Liver (tissue), 9 donors: ENCODE results near the gene EPS8L1. TPM values are rescaled to one million over a fixed set of nuclear protein-coding genes. Genes with fewer than 3 reads are reported as not detected.

Experiments
- DNase-seq: peaks from one replicate; pipeline ENCODE4 v3.0.0-alpha.2; 2017; ENCODE audit warnings: low spot score
- H3K27ac ChIP-seq, 2 donors: one replicate each; pipeline ENCODE4 v1.7.0; 2013; ENCODE audit warnings: inconsistent platforms in 2 of 2, low read length in 2 of 2, control low read depth in 1 of 2, low read depth in 1 of 2, mild to moderate bottlenecking in 1 of 2
- H3K27me3 ChIP-seq, 4 donors: one replicate each; pipeline versions ENCODE4 v1.6.1 to v1.7.0; 2013; ENCODE audit warnings: low read length in 3 of 4, inconsistent platforms in 1 of 4, mild to moderate bottlenecking in 1 of 4, moderate library complexity in 1 of 4; ENCODE audit not compliant: control insufficient read depth in 4 of 4, insufficient read depth in 4 of 4
- H3K36me3 ChIP-seq, 4 donors: one replicate each; pipeline versions ENCODE4 v1.6.1 to v1.7.0; 2013; ENCODE audit warnings: low read length in 3 of 4, mild to moderate bottlenecking in 3 of 4, low read depth in 1 of 4, moderate library complexity in 1 of 4; ENCODE audit not compliant: control insufficient read depth in 4 of 4, insufficient read depth in 3 of 4
- H3K4me1 ChIP-seq, 4 donors: one replicate each; pipeline versions ENCODE4 v1.6.1 to v1.7.0; 2013; ENCODE audit warnings: low read length in 3 of 4, mild to moderate bottlenecking in 3 of 4, moderate library complexity in 1 of 4; ENCODE audit not compliant: control insufficient read depth in 4 of 4, insufficient read depth in 4 of 4
- H3K4me3 ChIP-seq, 3 donors: one replicate each; pipeline versions ENCODE4 v1.6.1 to v1.7.0; 2013; ENCODE audit warnings: low read length in 3 of 3, control low read depth in 1 of 3, low read depth in 1 of 3, mild to moderate bottlenecking in 1 of 3
- H3K9ac ChIP-seq, 2 donors: one replicate each; pipeline ENCODE4 v1.7.0; 2013; ENCODE audit warnings: low read length in 2 of 2, mild to moderate bottlenecking in 2 of 2, moderate library complexity in 2 of 2, control low read depth in 1 of 2, low read depth in 1 of 2
- H3K9me3 ChIP-seq, 4 donors: one replicate each; pipeline versions ENCODE4 v1.6.1 to v1.7.0; 2013; ENCODE audit warnings: low read length in 3 of 4; ENCODE audit not compliant: control insufficient read depth in 4 of 4
- EGR1 ChIP-seq, 2 donors: IDR thresholded peaks; 2 replicates each; pipeline ENCODE4 v1.6.1; 2016 to 2018; ENCODE audit warnings: antibody characterized with exemption in 2 of 2, low read depth in 2 of 2
- GABPA ChIP-seq, 2 donors: IDR thresholded peaks in 1 of 2; conservative IDR thresholded peaks in 1 of 2; 2 replicates each; pipeline ENCODE4 v1.6.1; 2016; ENCODE audit warnings: antibody characterized with exemption in 2 of 2, mild to moderate bottlenecking in 1 of 2, moderate library complexity in 1 of 2
- HNF4G ChIP-seq: IDR thresholded peaks from 2 replicates; pipeline ENCODE4 v1.6.1; 2016; ENCODE audit warnings: antibody characterized with exemption
- JUND ChIP-seq, 2 donors: IDR thresholded peaks; 2 replicates each; pipeline ENCODE4 v1.6.1; 2016; ENCODE audit warnings: antibody characterized with exemption in 2 of 2
- NR2F2 ChIP-seq: IDR thresholded peaks from 2 replicates; pipeline ENCODE4 v1.6.1; 2016; ENCODE audit warnings: antibody characterized with exemption
- RAD21 ChIP-seq, 2 donors: IDR thresholded peaks; 2 replicates each; pipeline ENCODE4 v1.6.1; 2016; ENCODE audit warnings: antibody characterized with exemption in 2 of 2, mild to moderate bottlenecking in 2 of 2
- RXRA ChIP-seq, 2 donors: IDR thresholded peaks; 2 replicates each; pipeline ENCODE4 v1.6.1; 2017 to 2018; ENCODE audit warnings: antibody characterized with exemption in 2 of 2, mild to moderate bottlenecking in 1 of 2
- SP1 ChIP-seq: IDR thresholded peaks from 2 replicates; pipeline ENCODE4 v1.6.1; 2018; ENCODE audit warnings: antibody characterized with exemption, mild to moderate bottlenecking
- WGBS: extraction: QIAGEN DNeasy Blood & Tissue Kit; methylation state at CpG from one replicate; pipeline ENCODE4 v1.1.7; 2013; 5-methylcytosine and 5-hydroxymethylcytosine counted together
- polyA plus RNA-seq, 2 donors: library from polyadenylated mRNA; stranded (reverse) in 1 of 2; unstranded in 1 of 2; fragments of 200-250 nt in 1 of 2; fragments of >200 nt in 1 of 2; fragmentation: Nextera tagmentation in 1 of 2; extraction: Ambion mirVana in 1 of 2; gene quantifications; one replicate each; pipeline versions ENCODE4 v1.2.1 to v1.2.3, GENCODE V29; 2013 to 2015
- total RNA-seq, 2 donors: library from RNA; depleted of rRNA; stranded (reverse); fragments of >200 nt; gene quantifications; one replicate each; pipeline ENCODE4 v1.2.3, GENCODE V29; 2014
- TF ChIP-seq, protein P1 (sequence below): IDR thresholded peaks from 2 replicates; pipeline ENCODE4 v1.6.1; 2016; ENCODE audit warnings: antibody characterized with exemption
- TF ChIP-seq, protein P2 (sequence below): fragments of 150-350 bp; IDR thresholded peaks from 2 replicates; pipeline ENCODE4 v1.5.1; 2017; ENCODE audit warnings: improper control_type of control experiment, low read depth, low read length; ENCODE audit not compliant: missing input control
- TF ChIP-seq, protein P3 (sequence below): IDR thresholded peaks from 2 replicates; pipeline ENCODE4 v1.6.1; 2016; ENCODE audit warnings: antibody characterized with exemption
- TF ChIP-seq, protein P4 (sequence below): IDR thresholded peaks from 2 replicates; pipeline ENCODE4 v1.6.1; 2016; ENCODE audit warnings: antibody characterized with exemption, mild to moderate bottlenecking
- donor health status: healthy.
- donor health status: healthy.
- donor health status: healthy.
- donor health status: healthy.
- donor health status: healthy.

Gene EPS8L1
- total and polyA plus RNA-seq, 4 donors, result 0.40 to 1.5 (median 0.87) TPM

DNA sequence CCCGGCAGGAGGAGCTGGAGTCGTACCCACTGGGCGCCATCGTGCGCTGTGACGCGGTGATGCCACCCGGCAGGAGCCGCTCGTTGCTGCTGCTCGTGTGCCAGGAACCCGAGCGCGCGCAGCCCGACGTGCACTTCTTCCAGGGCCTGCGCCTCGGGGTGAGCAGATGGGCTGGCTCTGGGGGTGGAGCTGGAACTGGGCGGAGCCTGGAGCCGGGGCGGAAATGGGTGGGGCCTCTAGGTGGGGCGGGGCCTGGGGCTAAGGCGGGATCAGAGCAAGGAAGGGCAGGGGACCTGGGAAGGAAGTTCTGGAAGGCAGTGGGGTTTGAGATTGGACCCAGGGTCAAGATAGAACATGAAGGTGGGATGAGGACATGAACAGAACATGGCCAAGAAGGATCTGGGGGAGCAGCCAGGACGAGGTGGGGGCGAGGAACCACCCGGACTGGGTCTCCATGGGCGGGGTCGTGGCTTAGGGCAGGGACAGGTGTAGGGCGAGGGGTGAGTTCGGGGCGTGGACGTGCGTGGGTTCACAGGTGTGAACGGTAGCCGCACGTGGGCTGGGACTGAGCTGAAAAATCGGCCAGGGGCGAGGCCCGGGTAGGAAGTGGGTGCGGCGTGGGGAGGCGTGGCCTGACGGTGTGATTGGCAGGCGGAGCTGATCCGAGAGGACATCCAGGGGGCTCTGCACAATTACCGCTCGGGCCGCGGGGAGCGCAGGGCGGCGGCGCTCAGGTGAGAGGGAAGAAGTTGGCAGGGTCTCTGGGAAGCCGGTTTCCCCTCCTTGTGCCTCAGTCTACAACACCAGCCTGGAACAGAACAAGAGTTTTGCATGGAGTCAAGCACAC, 4.7 kb downstream of the EPS8L1 start:
- 10% methylated on average over 55 of the region's 55 CpGs for WGBS
- Histone ChIP-seq H3K27me3 (peaks cover 0 to 12% (median 3%) of the 10 kb centered on the region in 4 donors), H3K27ac (no peak overlapping the region), H3K9ac (no peak overlapping the region), H3K36me3 (no peaks in the 10 kb centered on the region), H3K9me3 (no peaks in the 10 kb centered on the region), H3K4me1 (peaks cover 5 to 13% (median 10%) of the 10 kb centered on the region in 4 donors), H3K4me3 (peak overlapping the region in 1 of 3 donors; percentile 48)
- DNase-seq, result peak; percentile 78
- TF ChIP-seq RXRA (IDR thresholded peaks at IDR 0.05) (no peak), RAD21 (IDR thresholded peaks at IDR 0.05) (no peak), JUND (IDR thresholded peaks at IDR 0.05) (no peak), EGR1 (IDR thresholded peaks at IDR 0.05; ENCODE audit: low read depth in 2 of 2) (no peak), SP1 (no peak)
- TF ChIP-seq, protein P1, sequence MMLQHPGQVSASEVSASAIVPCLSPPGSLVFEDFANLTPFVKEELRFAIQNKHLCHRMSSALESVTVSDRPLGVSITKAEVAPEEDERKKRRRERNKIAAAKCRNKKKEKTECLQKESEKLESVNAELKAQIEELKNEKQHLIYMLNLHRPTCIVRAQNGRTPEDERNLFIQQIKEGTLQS, result no peak
- TF ChIP-seq, protein P2, sequence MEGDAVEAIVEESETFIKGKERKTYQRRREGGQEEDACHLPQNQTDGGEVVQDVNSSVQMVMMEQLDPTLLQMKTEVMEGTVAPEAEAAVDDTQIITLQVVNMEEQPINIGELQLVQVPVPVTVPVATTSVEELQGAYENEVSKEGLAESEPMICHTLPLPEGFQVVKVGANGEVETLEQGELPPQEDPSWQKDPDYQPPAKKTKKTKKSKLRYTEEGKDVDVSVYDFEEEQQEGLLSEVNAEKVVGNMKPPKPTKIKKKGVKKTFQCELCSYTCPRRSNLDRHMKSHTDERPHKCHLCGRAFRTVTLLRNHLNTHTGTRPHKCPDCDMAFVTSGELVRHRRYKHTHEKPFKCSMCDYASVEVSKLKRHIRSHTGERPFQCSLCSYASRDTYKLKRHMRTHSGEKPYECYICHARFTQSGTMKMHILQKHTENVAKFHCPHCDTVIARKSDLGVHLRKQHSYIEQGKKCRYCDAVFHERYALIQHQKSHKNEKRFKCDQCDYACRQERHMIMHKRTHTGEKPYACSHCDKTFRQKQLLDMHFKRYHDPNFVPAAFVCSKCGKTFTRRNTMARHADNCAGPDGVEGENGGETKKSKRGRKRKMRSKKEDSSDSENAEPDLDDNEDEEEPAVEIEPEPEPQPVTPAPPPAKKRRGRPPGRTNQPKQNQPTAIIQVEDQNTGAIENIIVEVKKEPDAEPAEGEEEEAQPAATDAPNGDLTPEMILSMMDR, result no peak
- TF ChIP-seq, protein P3, sequence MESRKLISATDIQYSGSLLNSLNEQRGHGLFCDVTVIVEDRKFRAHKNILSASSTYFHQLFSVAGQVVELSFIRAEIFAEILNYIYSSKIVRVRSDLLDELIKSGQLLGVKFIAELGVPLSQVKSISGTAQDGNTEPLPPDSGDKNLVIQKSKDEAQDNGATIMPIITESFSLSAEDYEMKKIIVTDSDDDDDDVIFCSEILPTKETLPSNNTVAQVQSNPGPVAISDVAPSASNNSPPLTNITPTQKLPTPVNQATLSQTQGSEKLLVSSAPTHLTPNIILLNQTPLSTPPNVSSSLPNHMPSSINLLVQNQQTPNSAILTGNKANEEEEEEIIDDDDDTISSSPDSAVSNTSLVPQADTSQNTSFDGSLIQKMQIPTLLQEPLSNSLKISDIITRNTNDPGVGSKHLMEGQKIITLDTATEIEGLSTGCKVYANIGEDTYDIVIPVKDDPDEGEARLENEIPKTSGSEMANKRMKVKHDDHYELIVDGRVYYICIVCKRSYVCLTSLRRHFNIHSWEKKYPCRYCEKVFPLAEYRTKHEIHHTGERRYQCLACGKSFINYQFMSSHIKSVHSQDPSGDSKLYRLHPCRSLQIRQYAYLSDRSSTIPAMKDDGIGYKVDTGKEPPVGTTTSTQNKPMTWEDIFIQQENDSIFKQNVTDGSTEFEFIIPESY, result no peak

DNA sequence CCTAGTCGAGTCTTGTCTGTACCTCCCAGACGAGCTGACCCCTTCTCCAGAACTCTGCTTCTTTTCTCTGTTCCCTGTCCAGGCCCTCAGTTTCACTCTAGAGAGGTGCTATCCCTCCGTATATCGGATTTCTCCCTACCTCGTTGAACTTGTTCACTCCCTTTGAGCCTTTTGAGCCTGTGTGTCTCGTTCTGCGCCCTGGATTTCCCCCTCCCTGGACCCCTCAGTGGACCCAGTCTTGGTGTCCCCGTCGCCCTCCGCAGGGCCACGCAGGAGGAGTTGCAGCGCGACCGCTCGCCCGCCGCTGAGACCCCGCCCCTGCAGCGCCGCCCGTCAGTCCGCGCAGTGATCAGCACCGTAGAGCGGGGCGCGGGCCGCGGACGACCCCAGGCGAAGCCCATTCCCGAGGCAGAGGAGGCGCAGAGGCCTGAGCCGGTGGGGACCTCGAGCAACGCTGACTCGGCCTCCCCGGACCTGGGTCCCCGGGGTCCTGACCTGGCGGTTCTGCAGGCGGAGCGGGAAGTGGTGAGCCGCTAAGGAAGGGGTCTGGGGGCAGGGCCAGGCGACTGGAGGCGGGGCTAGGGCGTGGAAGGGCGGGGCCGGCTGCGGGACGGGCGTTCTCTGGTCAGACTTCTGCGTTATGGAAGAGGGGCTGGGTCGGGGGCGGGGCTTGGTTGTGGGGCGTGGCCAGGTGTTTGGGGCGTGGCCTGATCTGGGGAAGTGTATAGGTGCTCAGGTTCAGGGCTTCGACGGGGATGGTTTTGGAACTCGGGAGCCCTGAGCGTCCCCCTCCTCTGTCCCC, 5.5 kb downstream of the EPS8L1 start:
- no peaks in the 10 kb centered on the region for H3K36me3 ChIP-seq
- DNase-seq, result peak; percentile 79
- no peak overlapping the region for H3K27ac ChIP-seq
- peaks cover 5 to 13% (median 10%) of the 10 kb centered on the region in 4 donors for H3K4me1 ChIP-seq
- peak overlapping the region in 2 of 3 donors; percentile 11 to 48 for H3K4me3 ChIP-seq
- TF ChIP-seq, protein P3, result no peak
- TF ChIP-seq GABPA (IDR thresholded peaks at IDR 0.05 in 1 of 2, conservative IDR thresholded peaks at IDR 0.05 in 1 of 2), result no peak
- no peak for TF ChIP-seq NR2F2
- TF ChIP-seq, protein P4, sequence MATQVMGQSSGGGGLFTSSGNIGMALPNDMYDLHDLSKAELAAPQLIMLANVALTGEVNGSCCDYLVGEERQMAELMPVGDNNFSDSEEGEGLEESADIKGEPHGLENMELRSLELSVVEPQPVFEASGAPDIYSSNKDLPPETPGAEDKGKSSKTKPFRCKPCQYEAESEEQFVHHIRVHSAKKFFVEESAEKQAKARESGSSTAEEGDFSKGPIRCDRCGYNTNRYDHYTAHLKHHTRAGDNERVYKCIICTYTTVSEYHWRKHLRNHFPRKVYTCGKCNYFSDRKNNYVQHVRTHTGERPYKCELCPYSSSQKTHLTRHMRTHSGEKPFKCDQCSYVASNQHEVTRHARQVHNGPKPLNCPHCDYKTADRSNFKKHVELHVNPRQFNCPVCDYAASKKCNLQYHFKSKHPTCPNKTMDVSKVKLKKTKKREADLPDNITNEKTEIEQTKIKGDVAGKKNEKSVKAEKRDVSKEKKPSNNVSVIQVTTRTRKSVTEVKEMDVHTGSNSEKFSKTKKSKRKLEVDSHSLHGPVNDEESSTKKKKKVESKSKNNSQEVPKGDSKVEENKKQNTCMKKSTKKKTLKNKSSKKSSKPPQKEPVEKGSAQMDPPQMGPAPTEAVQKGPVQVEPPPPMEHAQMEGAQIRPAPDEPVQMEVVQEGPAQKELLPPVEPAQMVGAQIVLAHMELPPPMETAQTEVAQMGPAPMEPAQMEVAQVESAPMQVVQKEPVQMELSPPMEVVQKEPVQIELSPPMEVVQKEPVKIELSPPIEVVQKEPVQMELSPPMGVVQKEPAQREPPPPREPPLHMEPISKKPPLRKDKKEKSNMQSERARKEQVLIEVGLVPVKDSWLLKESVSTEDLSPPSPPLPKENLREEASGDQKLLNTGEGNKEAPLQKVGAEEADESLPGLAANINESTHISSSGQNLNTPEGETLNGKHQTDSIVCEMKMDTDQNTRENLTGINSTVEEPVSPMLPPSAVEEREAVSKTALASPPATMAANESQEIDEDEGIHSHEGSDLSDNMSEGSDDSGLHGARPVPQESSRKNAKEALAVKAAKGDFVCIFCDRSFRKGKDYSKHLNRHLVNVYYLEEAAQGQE, result no peak
- TF ChIP-seq HNF4G, result no peak
- no peak overlapping the region for H3K9ac ChIP-seq
- WGBS, result 5% methylated on average over 60 of the region's 60 CpGs
- peaks cover 0 to 14% (median 3%) of the 10 kb centered on the region in 4 donors for H3K27me3 ChIP-seq
- H3K9me3 ChIP-seq, result no peaks in the 10 kb centered on the region
